Prostate gland (tissue), 2 donors: Measurements from ENCODE around the gene CAMKK2. TPM values are rescaled to one million over a fixed set of nuclear protein-coding genes. Genes with fewer than 3 reads are reported as not detected.

ENCODE experiments used
- DNase-seq: peaks from one replicate; pipeline ENCODE4 v3.0.0-alpha.2; 2019; ENCODE audit warnings: low spot score
- H3K27ac ChIP-seq, 2 donors: fragments of 200-600 bp; sonication (generic); 2 replicates each; pipeline ENCODE4 v1.5.1; 2017 to 2019
- H3K27me3 ChIP-seq: fragments of 200-600 bp; sonication (generic); replicated peaks from 2 replicates; pipeline ENCODE4 v1.5.1; 2019; ENCODE audit not compliant: insufficient read depth
- H3K36me3 ChIP-seq, 2 donors: fragments of 200-600 bp; sonication (generic); 1 replicate in 1 of 2; 2 replicates in 1 of 2; pipeline versions ENCODE4 v1.5.1 to v1.8.1; 2017 to 2019
- H3K4me1 ChIP-seq: fragments of 200-600 bp; sonication (generic); replicated peaks from 2 replicates; pipeline ENCODE4 v1.5.1; 2019
- H3K4me3 ChIP-seq, 2 donors: fragments of 200-600 bp; sonication (generic); 2 replicates each; pipeline ENCODE4 v1.5.1; 2017 to 2019
- H3K9me3 ChIP-seq: fragments of 200-600 bp; sonication (generic); 2 replicates; pipeline ENCODE4 v1.5.1; 2017
- CTCF ChIP-seq, 4 experiments: fragments of 200-600 bp in 2 of 4; fragments of 450-650 bp in 2 of 4; sonication (generic) in 2 of 4; IDR thresholded peaks; 1 replicate in 3 of 4; 2 replicates in 1 of 4; pipeline ENCODE4 v1.5.1; 2016 to 2019; ENCODE audit warnings: antibody characterized with exemption in 4 of 4, mild to moderate bottlenecking in 2 of 4, moderate library complexity in 2 of 4
- POLR2A ChIP-seq: fragments of 450-650 bp; IDR thresholded peaks from one replicate; pipeline ENCODE4 v1.6.1; 2016; ENCODE audit warnings: antibody characterized with exemption, mild to moderate bottlenecking
- POLR2AphosphoS5 ChIP-seq: sonication (generic); formaldehyde crosslinking; IDR thresholded peaks from one replicate; pipeline ENCODE4 v1.6.1; 2017; ENCODE audit warnings: antibody characterized with exemption
- WGBS: methylation state at CpG from one replicate; pipeline ENCODE4 v1.1.5; 2018; 5-methylcytosine and 5-hydroxymethylcytosine counted together
- intact Hi-C: fragments of 100-400 bp; cut with DNase I; formaldehyde crosslinking; loops from one replicate; pipeline ENCODE4 v1.14.2; 2022
- total RNA-seq, 2 donors: library from RNA; depleted of rRNA; stranded (reverse); fragments of >200 nt; gene quantifications; one replicate each; pipeline ENCODE4 v1.1.0, GENCODE V29; 2016

The CAMKK2 gene
- total RNA-seq, 2 donors from 2014 or later = 26.9 to 52.2 TPM

- TF ChIP-seq CTCF (IDR thresholded peaks at IDR 0.05) (no peak), POLR2AphosphoS5 (no peak), POLR2A (no peak)
- intact Hi-C loops = no loop called here
- no peaks in the 10 kb centered on the region for H3K36me3 ChIP-seq
- H3K27me3 ChIP-seq = no peaks in the 10 kb centered on the region
- no peaks in the 10 kb centered on the region for H3K4me1 ChIP-seq
- no peak overlapping the region for H3K4me3 ChIP-seq
- H3K27ac ChIP-seq = peak overlapping the region in 1 of 2 donors; percentile 18
- H3K9me3 ChIP-seq = no peaks in the 10 kb centered on the region
- no peak for DNase-seq
- WGBS = 47% methylated on average over 10 of the region's 10 CpGs
Measured at GRCh38 chr12:121288158-121288845, 8.2 kb downstream of the CAMKK2 start.

- no peak for DNase-seq
- intact Hi-C loops = no loop called here
- TF ChIP-seq POLR2AphosphoS5 = no peak
- TF ChIP-seq CTCF (IDR thresholded peaks at IDR 0.05) = no peak
- no peak for TF ChIP-seq POLR2A
- H3K27me3 ChIP-seq = no peaks in the 10 kb centered on the region
- no peaks in the 10 kb centered on the region for H3K36me3 ChIP-seq
- H3K4me1 ChIP-seq = no peaks in the 10 kb centered on the region
- no peaks in the 10 kb centered on the region for H3K9me3 ChIP-seq
- 92% methylated on average over 10 of the region's 10 CpGs for WGBS
- H3K4me3 ChIP-seq = no peak overlapping the region
- H3K27ac ChIP-seq = no peak overlapping the region
Measured at GRCh38 chr12:121287267-121287954, 9.1 kb downstream of the CAMKK2 start.

GRCh38 chr12:121285856-121286255, 10.7 kb downstream of the CAMKK2 start:
- H3K9me3 ChIP-seq = no peaks in the 10 kb centered on the region
- H3K36me3 ChIP-seq = no peaks in the 10 kb centered on the region
- no peak for DNase-seq
- H3K27me3 ChIP-seq = no peaks in the 10 kb centered on the region
- no peak overlapping the region for H3K4me3 ChIP-seq
- no peak overlapping the region for H3K27ac ChIP-seq
- TF ChIP-seq POLR2A (no peak), CTCF (IDR thresholded peaks at IDR 0.05) (no peak), POLR2AphosphoS5 (no peak)
- 100% methylated on average over 1 of the region's 1 CpG for WGBS
- H3K4me1 ChIP-seq = no peaks in the 10 kb centered on the region
- intact Hi-C loops = no loop called here

GRCh38 chr12:121284551-121285390, 11.7 kb downstream of the CAMKK2 start:
- Histone ChIP-seq H3K9me3 (no peaks in the 10 kb centered on the region), H3K4me3 (no peak overlapping the region), H3K27me3 (no peaks in the 10 kb centered on the region), H3K36me3 (no peaks in the 10 kb centered on the region), H3K27ac (peak overlapping the region; percentile 50 to 62), H3K4me1 (no peaks in the 10 kb centered on the region)
- TF ChIP-seq CTCF (IDR thresholded peaks at IDR 0.05) (no peak), POLR2A (no peak), POLR2AphosphoS5 (peak; percentile 34)
- 85% methylated on average over 14 of the region's 14 CpGs for WGBS
- no peak for DNase-seq
- intact Hi-C loops = no loop called here
